Adipocyte (in vitro differentiated cells): Measurements from ENCODE around the gene LAMA4.

Experiments
- DNase-seq: peaks from one replicate; pipeline ENCODE4 v3.0.0-alpha.2; 2015; ENCODE audit warnings: low read depth
- H3K27me3 ChIP-seq: replicated peaks from 2 replicates; pipeline ENCODE4 v1.7.0; 2013; ENCODE audit warnings: mild to moderate bottlenecking, low read length, moderate library complexity; ENCODE audit not compliant: control insufficient read depth, insufficient read depth
- H3K36me3 ChIP-seq: 2 replicates; pipeline ENCODE4 v1.7.0; 2013; ENCODE audit warnings: low read length, mild to moderate bottlenecking, moderate library complexity; ENCODE audit not compliant: control insufficient read depth, insufficient read depth, severe bottlenecking
- H3K4me1 ChIP-seq: 2 replicates; pipeline ENCODE4 v1.7.0; 2013; ENCODE audit warnings: mild to moderate bottlenecking, low read length, moderate library complexity; ENCODE audit not compliant: control insufficient read depth, insufficient read depth
- H3K4me3 ChIP-seq: 2 replicates; pipeline ENCODE4 v1.7.0; 2013; ENCODE audit warnings: mild to moderate bottlenecking, low read length, moderate library complexity
- H3K9ac ChIP-seq: 2 replicates; pipeline ENCODE4 v1.7.0; 2013; ENCODE audit warnings: mild to moderate bottlenecking, low read length, moderate library complexity
- H3K9me3 ChIP-seq: 2 replicates; pipeline ENCODE4 v1.7.0; 2013; ENCODE audit warnings: mild to moderate bottlenecking, low read length, moderate library complexity; ENCODE audit not compliant: control insufficient read depth

Gene LAMA4

GRCh38 chr6:112180095-112180820, 74.1 kb downstream of the LAMA4 start:
- H3K4me3 ChIP-seq = no peak overlapping the region
- peak; percentile 96 for DNase-seq
- no peaks in the 10 kb centered on the region for H3K9me3 ChIP-seq
- H3K4me1 ChIP-seq = peaks cover 9% of the 10 kb centered on the region
- H3K36me3 ChIP-seq = peaks cover 94% of the 10 kb centered on the region
- peak overlapping the region; percentile 28 for H3K9ac ChIP-seq
- no peaks in the 10 kb centered on the region for H3K27me3 ChIP-seq

- no peaks in the 10 kb centered on the region for H3K9me3 ChIP-seq
- peak overlapping the region; percentile 28 for H3K9ac ChIP-seq
Measured at GRCh38 chr6:112179631-112180030, 74.7 kb downstream of the LAMA4 start.

GRCh38 chr6:112178846-112179245, 75.5 kb downstream of the LAMA4 start:
- Histone ChIP-seq H3K36me3 (peaks cover 94% of the 10 kb centered on the region), H3K9me3 (no peaks in the 10 kb centered on the region), H3K27me3 (no peaks in the 10 kb centered on the region), H3K4me3 (no peak overlapping the region), H3K4me1 (peaks cover 9% of the 10 kb centered on the region), H3K9ac (no peak overlapping the region)
- DNase-seq = no peak

More at GRCh38 chr6:112179631-112180030, 74.7 kb downstream of the LAMA4 start:
- Histone ChIP-seq H3K27me3 (no peaks in the 10 kb centered on the region), H3K4me3 (no peak overlapping the region), H3K4me1 (peaks cover 9% of the 10 kb centered on the region), H3K36me3 (peaks cover 94% of the 10 kb centered on the region)
- no peak for DNase-seq

GRCh38 chr6:112177092-112177491, 77.3 kb downstream of the LAMA4 start:
- no peaks in the 10 kb centered on the region for H3K27me3 ChIP-seq
- no peak overlapping the region for H3K4me3 ChIP-seq
- H3K9me3 ChIP-seq = no peaks in the 10 kb centered on the region
- H3K36me3 ChIP-seq = peaks cover 95% of the 10 kb centered on the region
- peaks cover 3% of the 10 kb centered on the region for H3K4me1 ChIP-seq
- H3K9ac ChIP-seq = no peak overlapping the region
- DNase-seq = no peak

GRCh38 chr6:112176175-112176574, 78.2 kb downstream of the LAMA4 start:
- Histone ChIP-seq H3K27me3 (no peaks in the 10 kb centered on the region), H3K4me3 (no peak overlapping the region), H3K9ac (no peak overlapping the region), H3K36me3 (peaks cover 97% of the 10 kb centered on the region), H3K4me1 (peaks cover 3% of the 10 kb centered on the region), H3K9me3 (no peaks in the 10 kb centered on the region)
- no peak for DNase-seq

- DNase-seq = peak; percentile 23
- H3K4me1 ChIP-seq = no peaks in the 10 kb centered on the region
- no peak overlapping the region for H3K9ac ChIP-seq
- no peaks in the 10 kb centered on the region for H3K27me3 ChIP-seq
- H3K36me3 ChIP-seq = peaks cover 100% of the 10 kb centered on the region
- no peak overlapping the region for H3K4me3 ChIP-seq
- no peaks in the 10 kb centered on the region for H3K9me3 ChIP-seq
Measured at GRCh38 chr6:112173221-112173804, 81.1 kb downstream of the LAMA4 start.

- Histone ChIP-seq H3K9me3 (no peaks in the 10 kb centered on the region), H3K9ac (no peak overlapping the region), H3K27me3 (no peaks in the 10 kb centered on the region), H3K4me1 (no peaks in the 10 kb centered on the region), H3K4me3 (no peak overlapping the region), H3K36me3 (peaks cover 99% of the 10 kb centered on the region)
- DNase-seq = no peak
Measured at GRCh38 chr6:112172540-112172939, 81.8 kb downstream of the LAMA4 start.

- no peak for DNase-seq
- H3K4me1 ChIP-seq = no peaks in the 10 kb centered on the region
- H3K9ac ChIP-seq = no peak overlapping the region
- H3K27me3 ChIP-seq = no peaks in the 10 kb centered on the region
- peaks cover 99% of the 10 kb centered on the region for H3K36me3 ChIP-seq
- no peak overlapping the region for H3K4me3 ChIP-seq
- H3K9me3 ChIP-seq = no peaks in the 10 kb centered on the region
Measured at GRCh38 chr6:112169541-112169940, 84.8 kb downstream of the LAMA4 start.

GRCh38 chr6:112163295-112164257, 90.8 kb downstream of the LAMA4 start:
- no peaks in the 10 kb centered on the region for H3K9me3 ChIP-seq
- no peak overlapping the region for H3K9ac ChIP-seq
- H3K27me3 ChIP-seq = no peaks in the 10 kb centered on the region
- peak; percentile 79 for DNase-seq
- no peaks in the 10 kb centered on the region for H3K4me1 ChIP-seq
- peaks cover 99% of the 10 kb centered on the region for H3K36me3 ChIP-seq
- H3K4me3 ChIP-seq = no peak overlapping the region

- no peak overlapping the region for H3K9ac ChIP-seq
- H3K27me3 ChIP-seq = no peaks in the 10 kb centered on the region
- no peaks in the 10 kb centered on the region for H3K9me3 ChIP-seq
- no peaks in the 10 kb centered on the region for H3K4me1 ChIP-seq
- H3K36me3 ChIP-seq = peaks cover 100% of the 10 kb centered on the region
- DNase-seq = no peak
- no peak overlapping the region for H3K4me3 ChIP-seq
Measured at GRCh38 chr6:112160745-112161144, 93.6 kb downstream of the LAMA4 start.

- no peak for DNase-seq
- peaks cover 28% of the 10 kb centered on the region for H3K4me1 ChIP-seq
Measured at GRCh38 chr6:112156668-112157067, 97.7 kb downstream of the LAMA4 start.

More at GRCh38 chr6:112156668-112157067, 97.7 kb downstream of the LAMA4 start:
- no peak overlapping the region for H3K4me3 ChIP-seq
- no peaks in the 10 kb centered on the region for H3K27me3 ChIP-seq
- H3K9me3 ChIP-seq = no peaks in the 10 kb centered on the region
- peaks cover 100% of the 10 kb centered on the region for H3K36me3 ChIP-seq
- H3K9ac ChIP-seq = no peak overlapping the region
